CMK (cell line): ENCODE measurements around the gene PLA2G2D.

Source experiments
- DNase-seq: peaks from one replicate; pipeline ENCODE4 v3.0.0-alpha.2; 2010; ENCODE audit warnings: low read depth

The PLA2G2D gene

DNA sequence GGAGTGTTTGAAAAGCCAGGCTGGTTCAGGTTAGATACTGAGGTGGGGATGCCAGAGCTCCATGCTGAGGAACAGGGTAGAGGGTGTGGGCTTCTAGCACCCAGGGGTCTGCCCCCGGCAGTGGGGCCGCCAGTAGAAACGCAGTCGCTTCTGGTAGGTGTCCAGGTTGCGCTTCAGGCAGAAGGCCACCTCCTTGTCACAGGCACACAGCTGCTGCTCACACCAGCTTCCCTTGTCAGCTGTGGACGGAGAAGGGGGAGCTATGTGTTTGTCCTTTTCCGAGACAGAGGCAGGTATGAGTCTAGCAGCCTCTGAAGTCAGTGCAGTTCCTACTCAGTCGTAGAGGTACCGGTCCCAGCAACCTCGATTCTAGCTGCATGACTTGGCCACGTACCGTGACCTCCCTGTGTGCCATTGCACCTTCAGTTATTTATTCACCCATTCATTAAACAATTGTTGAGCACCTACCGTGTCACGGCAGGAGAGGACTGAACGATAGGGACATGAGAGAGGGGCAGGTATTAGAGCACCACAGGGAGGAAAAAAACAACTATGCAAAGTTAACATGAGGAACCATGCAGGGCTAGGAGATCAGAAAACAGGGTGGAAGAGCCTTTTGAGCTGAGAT is 5.2 kb downstream of the PLA2G2D start:
- DNase-seq = no peak

DNA sequence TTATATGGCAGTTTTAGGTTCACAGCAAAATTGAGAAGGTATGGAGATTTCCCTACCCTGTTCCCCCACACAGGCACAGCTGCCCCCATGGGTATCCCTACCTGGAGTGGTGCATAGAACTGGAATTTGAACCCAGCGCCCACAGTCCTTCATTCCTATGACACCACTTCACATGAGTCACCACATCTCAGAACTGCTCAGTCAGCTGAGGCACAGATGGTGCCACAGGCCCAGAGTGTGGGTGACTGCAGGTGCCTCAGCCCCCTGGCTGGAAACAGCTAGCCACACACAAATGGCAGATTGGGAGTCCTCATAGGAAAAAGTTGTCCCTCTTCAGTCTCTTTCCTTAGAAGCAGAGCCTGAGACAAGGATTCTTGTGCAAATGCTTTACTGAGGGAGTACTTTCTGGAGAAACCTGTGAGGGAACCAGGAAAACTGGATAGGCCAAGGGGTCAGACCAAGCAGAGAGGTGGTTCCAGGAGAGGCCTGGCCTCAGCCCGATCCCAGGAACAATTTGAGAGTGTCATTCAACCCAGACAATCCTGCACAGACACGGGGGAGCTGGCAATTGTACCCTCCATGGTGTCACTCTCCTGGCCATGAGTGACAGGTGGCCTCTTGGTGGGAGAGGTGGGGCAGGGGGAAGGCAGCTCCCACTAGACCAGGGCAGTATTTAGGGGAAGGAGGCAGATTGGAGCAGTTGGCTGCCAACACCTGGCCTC is 6.9 kb downstream of the PLA2G2D start:
- no peak for DNase-seq

DNA sequence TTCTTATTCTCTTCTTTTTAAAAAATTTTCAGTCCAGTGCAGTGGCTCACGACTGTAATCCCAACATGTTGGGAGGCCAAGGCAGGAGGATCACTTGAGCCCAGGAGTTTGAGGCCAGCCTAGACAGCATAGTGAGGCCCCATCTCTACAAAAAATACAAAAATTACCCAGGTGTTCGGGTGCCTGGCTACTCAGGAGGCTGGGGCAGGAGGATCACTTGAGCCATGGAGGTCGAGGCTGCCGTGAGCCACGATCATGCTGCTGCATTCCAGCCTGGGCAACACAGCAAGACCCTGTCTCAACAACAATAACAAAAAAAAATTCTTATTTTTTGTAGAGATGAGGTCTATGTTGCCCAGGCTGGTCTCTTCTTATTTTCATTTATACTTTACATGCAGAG is 7.9 kb downstream of the PLA2G2D start:
- DNase-seq = no peak

DNA sequence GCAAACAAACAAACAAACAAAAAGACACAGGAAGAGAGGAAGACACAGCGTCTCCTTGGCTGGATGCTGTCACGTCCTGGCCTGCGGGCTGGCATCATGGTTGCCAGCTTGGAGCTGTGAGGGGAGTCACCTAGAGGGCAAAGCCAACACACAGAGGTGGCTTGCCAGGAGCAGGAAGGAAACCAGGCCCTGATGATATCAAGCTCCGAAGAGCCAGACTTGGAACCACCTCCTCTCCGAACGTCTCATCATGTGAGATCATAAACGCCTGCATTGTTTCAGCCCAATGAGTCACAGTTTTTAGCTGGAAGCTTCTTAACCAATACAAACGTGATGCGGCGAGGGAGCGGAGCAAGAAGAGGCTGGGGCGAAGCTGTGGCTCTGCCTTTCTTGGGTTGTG is 8.7 kb downstream of the PLA2G2D start:
- no peak for DNase-seq

DNA sequence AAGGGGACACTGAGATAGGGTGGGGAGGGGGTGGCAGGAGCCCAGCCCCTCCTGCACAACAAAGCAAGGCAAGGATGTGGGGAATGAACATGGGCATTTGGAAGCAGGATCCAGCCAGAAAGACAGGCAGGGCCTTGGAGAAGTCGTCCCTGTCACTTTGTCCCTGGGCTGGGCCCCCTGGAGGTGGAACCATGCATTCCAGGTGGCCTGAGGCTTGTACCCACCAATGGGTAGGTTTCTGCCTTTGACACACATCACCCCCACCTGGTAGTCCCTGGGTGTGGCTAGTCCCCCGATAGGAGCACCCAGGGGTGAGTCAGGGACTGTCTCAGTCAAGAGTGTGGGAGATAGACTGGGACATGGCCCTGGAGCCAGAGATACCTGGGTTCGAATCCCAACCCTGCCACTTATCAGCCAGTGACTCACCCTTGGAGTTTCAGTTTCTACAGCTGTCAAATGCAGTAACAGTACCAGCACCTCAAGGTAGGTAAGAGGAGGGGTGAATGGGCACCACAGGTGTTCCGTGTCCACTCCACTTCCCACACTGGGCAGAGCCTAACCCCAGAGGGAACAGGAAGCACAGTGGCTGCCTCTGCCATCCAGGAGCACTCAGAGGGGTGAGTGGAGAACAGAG is 10.0 kb downstream of the PLA2G2D start:
- DNase-seq = no peak

DNA sequence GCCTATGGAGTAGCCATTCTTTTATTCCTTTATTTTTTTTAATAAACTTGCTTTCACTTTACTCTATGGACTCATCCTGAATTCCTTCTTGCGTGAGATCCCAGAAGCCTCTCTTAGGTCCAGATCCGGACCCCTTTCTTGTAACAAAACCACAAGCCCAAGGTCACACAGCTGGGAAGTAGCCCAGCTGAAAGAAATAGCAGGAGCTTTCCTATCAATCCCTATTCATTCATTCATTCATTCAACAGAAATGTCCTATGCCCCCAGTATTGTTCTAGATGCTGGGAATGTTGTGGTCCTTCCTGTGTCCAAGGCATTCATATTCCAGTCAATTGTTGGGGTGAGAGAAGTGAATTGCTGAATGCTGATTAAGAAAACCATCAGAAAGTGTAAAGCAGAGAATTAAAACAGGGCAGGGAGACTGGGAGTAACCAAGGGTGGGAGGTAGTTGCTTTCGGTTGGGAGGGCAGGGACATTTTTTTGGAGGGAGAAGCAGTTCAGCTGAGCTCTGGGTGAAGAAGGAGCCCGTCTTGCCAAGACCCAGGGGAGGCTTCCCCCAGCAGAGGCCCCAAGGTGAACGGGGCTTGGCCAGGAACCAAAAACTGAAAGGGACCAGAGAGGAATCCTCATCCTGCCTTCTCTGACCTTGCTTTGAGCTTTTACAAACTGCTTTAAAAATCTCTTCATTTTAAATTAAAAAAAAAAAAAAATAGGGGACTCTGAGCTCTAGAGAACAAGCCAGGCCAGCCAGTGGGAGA is 10.8 kb downstream of the PLA2G2D start:
- DNase-seq = no peak

DNA sequence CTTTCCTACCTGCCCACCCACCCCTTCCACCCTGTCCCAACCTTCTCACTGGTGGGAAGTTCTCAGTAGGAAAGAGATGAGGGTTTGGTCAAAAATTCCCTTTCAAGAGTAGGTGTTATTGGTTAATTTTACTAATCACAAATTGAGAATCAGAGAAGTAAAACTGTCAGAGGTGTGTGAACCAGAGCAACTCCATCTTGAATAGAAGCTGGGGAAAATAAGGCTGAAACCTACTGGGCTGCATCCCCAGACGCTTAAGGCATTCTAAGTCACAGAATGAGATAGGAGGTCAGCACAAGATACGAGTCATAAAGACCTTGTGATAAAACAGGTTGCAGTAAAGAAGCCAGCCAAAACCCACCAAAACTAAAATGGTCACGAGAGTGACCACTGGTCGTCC is 11.5 kb downstream of the PLA2G2D start:
- DNase-seq = no peak

DNA sequence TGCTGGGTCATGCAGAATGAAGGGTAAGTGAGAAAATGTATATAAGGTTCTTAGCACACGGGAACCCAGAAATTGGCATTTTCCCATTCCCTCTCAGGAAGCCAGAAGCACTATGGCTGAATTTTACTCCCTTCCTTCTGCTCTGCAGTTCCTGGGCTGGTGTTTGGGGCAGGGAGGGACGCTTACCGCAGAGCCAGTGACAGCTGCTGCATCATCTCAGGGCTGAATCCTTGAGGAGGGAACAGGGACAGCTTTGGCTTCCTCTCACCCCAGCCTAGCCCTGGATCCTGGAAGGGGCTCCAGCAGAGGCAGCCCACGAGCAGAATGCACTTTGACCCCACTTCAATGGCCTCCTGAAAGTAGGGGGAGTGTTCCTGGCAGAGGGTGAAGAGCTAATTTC is 12.0 kb downstream of the PLA2G2D start:
- no peak for DNase-seq

DNA sequence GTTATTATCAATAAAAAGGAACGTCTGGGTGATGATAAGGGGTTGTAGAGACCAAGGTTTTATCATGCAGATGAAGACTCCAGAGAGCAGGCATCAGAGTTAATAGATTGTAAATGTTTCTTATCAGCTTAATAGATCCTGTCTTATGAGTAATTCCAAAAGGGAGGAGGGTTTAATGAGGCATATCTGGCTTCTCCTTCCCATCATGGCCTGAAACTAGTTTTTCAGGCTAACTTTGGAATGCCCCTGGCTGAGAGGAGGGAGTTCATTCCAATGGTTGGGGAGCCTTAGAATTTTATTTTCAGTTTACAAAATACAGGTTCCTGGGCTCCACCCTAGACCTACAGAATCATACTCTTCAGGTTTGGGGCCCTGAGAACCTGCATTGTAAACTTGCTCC is 13.5 kb downstream of the PLA2G2D start:
- DNase-seq = no peak

DNA sequence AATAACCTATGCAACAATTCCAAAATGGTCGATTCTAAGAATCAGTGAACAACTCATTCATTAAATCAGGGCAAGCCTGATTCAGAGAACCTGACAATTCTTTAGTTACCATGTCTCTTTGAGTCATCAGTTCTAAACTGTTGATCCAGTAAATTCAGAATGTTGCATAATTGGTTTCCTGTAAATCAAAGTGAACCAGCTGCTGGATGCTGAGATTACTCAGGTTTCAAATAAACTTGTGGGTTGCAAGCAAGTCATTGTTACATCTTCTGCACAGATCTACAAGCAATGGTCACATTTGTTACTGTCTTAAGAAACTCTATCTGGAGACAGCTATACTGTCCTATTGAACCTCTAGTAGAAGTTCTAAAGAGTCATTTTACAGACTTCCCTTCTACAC is 16.5 kb downstream of the PLA2G2D start:
- no peak for DNase-seq

DNA sequence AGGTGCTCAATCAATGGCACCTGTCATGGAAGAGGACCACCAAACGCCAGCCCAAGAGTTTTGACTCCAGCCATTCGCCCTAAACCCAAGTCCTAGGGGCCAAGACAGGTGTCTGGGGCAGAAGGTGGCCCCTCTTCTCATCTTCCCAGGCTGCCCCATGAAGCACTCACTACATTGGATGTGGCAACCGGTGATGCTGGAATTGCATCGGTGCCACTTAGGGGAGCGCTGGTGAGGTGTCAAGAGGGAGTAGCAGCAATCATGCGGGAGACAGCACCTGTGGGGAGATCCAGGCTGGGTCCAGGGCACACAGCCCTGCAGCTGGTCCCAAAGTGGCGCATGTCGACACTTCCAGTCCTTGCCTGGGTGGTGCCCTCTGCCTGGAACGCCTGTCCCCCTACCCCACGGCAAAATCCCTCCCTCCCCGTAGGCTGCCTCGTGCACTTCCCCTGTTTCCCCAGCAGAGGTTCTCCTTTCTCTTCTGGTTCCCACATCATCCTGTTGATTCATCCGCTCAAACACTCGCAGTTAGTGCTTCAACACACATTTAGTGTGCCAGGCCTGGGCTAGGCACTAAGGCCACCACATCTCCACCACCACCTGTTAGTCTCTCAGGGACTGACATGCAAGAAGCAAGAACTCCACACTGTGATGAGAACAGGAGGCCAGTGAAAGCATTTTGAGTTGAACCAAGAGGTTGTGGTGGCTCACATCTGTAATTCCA is 18.5 kb downstream of the PLA2G2D start:
- DNase-seq = no peak

DNA sequence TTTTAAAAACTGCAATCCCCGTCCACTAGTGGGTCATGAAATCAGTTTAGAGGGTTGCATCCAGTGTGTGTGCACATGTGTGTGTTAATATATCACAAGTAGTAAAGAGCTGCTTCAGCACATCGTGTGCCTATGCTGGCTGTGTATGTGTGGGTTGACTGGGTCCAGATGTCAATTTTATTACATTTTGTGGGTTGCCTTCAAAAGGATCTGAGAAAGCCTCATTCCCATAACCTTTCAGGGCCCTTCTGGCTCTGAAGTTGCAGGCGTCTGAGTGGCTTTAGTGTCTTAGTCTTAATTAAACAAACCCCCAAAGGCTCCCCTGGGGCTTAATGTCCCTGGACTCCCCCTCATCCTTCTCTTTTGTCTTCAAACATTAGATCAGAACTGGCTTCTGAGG is 19.8 kb downstream of the PLA2G2D start:
- DNase-seq = no peak

DNA sequence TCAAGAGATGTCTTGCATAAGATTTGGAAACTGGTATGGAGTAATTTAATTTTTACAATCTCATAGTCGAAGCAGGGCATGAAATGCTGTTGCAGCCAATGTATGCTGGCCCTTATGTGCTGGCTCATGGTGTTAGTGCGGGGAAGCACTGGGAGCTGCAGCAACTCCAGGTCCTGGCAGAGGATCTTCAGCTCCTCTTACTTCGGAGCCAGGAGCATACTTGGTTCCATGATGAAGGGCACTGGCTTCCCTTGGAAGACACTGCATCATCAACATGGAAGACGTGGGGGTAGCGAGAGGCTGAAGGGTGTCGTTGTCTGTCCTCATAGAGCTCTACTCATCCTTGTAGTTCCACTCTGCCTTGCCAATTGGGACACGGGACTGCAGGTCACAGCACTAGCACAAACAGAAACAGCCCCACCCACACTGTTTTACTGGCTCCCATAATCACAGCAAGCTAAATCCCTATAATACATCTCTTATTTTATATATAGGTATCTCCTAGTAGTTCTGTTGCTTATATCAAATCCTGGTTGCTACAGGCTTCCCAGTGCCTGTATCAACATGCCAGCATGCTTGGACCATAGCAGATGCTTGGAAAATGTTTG is 22.4 kb downstream of the PLA2G2D start:
- DNase-seq = no peak

DNA sequence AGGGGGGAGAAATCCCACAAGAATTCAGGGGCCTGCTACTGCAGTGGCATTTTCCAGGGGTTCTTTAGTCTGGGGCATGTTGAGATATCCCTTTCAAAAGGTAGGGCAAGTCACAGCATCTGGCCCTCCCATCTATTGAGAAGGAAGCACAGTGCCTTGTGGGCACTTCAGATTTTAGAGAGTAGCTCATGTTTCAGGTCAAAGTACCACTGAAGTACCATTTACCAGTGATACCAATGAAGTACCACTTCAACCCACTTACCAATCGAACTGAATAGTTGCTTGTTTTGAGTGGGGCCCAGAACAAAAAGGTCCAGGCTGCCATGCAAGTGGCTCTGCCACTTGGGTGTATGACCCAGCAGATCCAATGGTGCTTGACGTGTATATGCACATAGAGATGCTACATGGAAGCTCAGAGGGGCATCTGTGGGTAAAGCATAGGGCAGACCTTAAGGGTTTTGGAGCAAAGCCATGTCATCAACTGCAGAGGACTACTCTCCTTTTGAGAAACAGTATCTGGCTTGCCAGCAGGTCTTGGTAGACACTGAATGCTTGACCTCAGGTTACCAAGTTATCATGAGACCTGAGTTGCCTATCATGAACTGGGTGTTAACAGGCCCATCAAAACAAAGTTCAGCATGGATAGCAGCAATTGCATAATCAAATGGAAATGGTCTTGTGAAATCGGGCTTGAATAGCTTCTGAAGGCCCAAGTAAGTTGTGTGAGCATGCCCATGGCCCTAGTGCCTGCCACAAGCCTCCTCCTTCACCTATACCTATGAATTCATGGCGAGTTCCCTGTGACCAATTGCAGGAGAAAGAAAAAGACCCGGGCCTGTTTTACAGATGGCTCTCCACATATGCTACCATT is 23.5 kb downstream of the PLA2G2D start:
- no peak for DNase-seq

DNA sequence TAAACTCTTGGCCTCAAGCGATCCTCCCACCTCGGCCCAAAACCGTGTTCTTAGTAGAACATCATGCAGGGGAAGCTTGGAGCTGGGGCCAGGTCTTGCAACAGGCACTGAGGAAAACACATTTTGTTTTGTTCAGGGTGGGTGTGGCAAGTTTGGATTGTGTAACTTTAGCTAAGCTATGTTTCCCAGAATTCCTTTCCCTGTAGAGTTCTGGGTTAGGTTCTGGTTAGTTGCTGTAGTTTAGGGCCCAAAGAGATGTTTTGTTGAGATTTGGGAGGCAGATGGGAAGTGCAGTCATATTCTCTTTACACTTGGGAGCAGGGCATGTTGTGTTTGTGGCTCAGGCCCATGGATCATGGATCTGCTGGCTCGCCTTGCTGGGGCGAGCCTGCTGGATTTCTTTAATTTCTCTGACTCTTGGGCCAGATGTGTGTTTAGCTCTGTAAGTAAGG is 25.4 kb downstream of the PLA2G2D start:
- DNase-seq = no peak

DNA sequence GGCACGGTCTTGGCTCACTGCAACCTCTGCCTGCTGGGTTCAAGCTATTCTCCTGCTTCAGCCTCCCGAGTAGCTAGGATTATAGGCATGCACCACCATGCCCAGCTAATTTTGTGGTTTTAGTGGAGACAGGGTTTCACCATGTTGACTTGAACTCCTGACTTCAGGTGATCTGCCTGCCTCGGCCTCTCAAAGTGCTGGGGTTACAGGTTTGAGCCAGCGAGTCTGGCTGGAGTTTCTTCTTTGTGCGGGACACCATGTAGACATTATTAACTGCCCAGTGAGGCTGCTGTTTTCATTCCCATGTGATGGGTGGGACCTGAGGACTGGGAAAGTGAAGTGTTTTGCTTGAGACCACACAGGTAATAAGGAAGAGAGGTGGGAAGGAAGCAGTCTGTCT is 26.0 kb downstream of the PLA2G2D start:
- no peak for DNase-seq

DNA sequence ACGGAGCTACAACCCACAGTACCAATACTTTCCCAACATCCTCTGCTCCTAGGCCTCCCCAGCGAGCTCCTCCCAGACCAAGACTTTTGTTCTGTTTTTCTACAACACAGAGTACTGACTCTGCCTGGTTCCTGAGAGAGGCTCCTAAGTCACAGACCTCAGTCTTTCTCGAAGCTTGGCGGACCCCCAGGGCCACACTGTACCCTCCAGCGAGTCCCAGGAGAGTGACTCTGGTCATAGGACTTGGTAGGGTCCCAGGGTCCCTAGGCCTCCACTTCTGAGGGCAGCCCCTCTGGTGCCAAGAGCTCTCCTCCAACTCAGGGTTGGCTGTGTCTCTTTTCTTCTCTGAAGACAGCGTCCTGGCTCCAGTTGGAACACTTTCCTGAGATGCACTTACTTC is 28.7 kb downstream of the PLA2G2D start:
- DNase-seq = no peak

DNA sequence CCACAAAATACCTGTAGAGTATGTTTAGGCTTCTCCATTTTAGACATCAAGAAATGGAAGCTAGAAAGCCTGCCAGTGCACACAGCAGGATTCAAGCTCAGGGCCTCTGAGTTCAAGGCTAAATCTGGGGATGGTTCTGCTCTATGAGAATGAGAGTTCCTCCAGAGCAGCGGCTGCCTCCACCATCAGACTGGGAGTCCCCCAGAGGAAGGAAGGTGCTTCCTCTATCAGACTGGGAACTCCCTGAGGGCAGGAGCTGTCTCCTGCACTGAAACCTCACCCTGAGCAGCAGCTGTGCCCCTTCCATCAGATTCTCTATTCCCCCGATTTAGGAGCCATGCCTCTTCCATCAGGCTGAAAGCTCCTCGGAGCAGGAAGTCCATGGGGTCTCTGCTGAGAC is 29.2 kb downstream of the PLA2G2D start:
- no peak for DNase-seq

DNA sequence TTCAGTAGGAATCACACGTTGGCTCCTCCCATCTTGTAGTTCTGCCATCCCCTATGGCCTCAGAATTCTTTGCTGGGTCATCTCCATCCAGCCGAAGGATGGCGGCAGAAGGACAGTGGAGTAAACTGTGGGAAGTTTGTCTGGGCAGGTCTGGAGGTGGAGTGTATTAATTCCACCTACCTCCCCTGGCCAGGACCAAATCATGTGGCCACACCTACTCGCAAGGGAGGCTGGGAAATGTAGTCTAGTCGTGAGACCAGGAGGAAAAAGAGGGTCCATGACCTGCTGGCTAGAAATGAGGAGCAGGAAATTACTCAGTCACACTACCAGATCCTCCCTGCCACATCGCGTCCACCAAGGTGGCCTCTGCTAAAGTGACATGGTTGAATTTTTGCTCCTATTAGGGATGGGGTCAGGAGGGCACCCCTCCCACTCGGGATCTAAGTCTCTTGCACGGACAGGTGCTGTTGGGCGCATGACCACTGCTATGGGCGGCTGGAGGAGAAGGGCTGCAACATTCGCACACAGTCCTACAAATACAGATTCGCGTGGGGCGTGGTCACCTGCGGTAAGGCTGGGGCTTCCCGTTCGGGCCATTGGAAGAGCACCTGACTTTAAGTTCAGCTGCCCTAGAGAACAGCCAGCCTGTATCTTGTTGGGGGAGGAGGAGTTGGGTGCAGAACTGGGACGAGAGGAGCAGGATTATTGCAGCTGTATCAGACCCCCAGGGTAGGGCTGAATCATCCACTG is 29.8 kb downstream of the PLA2G2D start:
- no peak for DNase-seq

DNA sequence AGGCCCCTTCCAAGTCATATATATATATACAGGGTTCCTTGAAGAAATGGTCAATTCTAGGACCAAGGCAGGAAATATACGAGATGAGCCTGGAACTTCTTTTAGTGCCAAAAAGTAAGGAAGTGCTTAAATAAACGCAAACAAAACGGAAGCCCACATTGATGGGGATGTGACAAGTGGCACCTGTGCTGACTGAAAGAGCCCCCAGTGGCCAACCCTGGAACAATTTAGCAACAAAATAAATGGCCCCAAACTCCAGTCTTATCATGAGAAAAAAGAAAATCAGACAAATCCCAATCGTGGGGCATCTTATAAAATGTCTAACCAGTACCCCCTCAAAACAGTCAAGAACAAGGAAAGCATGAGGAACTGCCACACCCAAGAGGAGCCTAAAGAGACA is 31.7 kb downstream of the PLA2G2D start:
- no peak for DNase-seq
